Calu3 (cell line): Measurements from ENCODE around the gene HOXA11. TPM values are rescaled to one million over a fixed set of nuclear protein-coding genes. Genes with fewer than 3 reads are reported as not detected.

Experiments
- BruUV-seq: library from RNA; stranded (reverse); fragments of 400-500 nt; replicated peaks from 2 replicates; lab custom pipeline; 2021; lab: Mats Ljungman, UMichigan
- CTCF ChIA-PET: fragments of 300-600 bp; sonication (Branson Sonifier 250); formaldehyde crosslinking; loops from one replicate; lab custom pipeline; 2022; ENCODE audit warnings: antibody characterized with exemption; lab: Charles Lee
- DNase-seq: peaks from one replicate; pipeline ENCODE4 v3.0.0; 2022
- H3K27ac Mint-ChIP-seq: one replicate; pipeline ENCODE4 v1.8.0; 2022; ENCODE audit warnings: mixed read lengths; ENCODE audit not compliant: unreplicated experiment
- H3K27me3 Mint-ChIP-seq: one replicate; pipeline ENCODE4 v1.8.0; 2022; ENCODE audit warnings: mixed read lengths; ENCODE audit not compliant: unreplicated experiment
- H3K36me3 Mint-ChIP-seq: one replicate; pipeline ENCODE4 v1.8.0; 2022; ENCODE audit warnings: mild to moderate bottlenecking, moderate library complexity, mixed read lengths; ENCODE audit not compliant: insufficient read depth, unreplicated experiment
- H3K4me1 Mint-ChIP-seq: one replicate; pipeline ENCODE4 v1.8.0; 2022; ENCODE audit warnings: mild to moderate bottlenecking, low read depth, mixed read lengths; ENCODE audit not compliant: unreplicated experiment
- H3K4me3 Mint-ChIP-seq: one replicate; pipeline ENCODE4 v1.8.0; 2022; ENCODE audit warnings: mild to moderate bottlenecking, low read depth, moderate library complexity, mixed read lengths; ENCODE audit not compliant: unreplicated experiment
- H3K9me3 Mint-ChIP-seq: one replicate; pipeline ENCODE4 v1.8.0; 2022; ENCODE audit warnings: low read depth, mixed read lengths; ENCODE audit not compliant: unreplicated experiment
- CTCF ChIP-seq: fragments of 200-600 bp; IDR thresholded peaks from one replicate; pipeline ENCODE4 v1.8.0; 2022; ENCODE audit warnings: antibody characterized with exemption; ENCODE audit not compliant: unreplicated experiment
- intact Hi-C: fragments of 100-400 bp; cut with micrococcal nuclease; formaldehyde crosslinking; loops from one replicate; pipeline ENCODE4 v1.10.0; 2022; ENCODE audit not compliant: unreplicated experiment
- total RNA-seq: library from RNA; stranded (reverse); gene quantifications from 2 replicates; pipeline ENCODE4 v1.2.3, GENCODE V29; 2022

Gene HOXA11
- total RNA-seq, 1 experiment from 2014 or later, result 0.54 TPM

- H3K27ac Mint-ChIP-seq, result no peak overlapping the region
- DNase-seq, result no peak
- no peak for TF ChIP-seq CTCF
- no TSS peak for BruUV-seq
- peaks cover 34% of the 10 kb centered on the region for H3K36me3 Mint-ChIP-seq
- H3K9me3 Mint-ChIP-seq, result no peaks in the 10 kb centered on the region
- CTCF ChIA-PET, result no interaction called here
- no peak overlapping the region for H3K4me3 Mint-ChIP-seq
- intact Hi-C loops, result no loop called here
- H3K27me3 Mint-ChIP-seq, result peaks cover 8% of the 10 kb centered on the region
- H3K4me1 Mint-ChIP-seq, result peaks cover 6% of the 10 kb centered on the region
Measured at GRCh38 chr7:27146491-27147198, 38.4 kb downstream of the HOXA11 start.

GRCh38 chr7:27145914-27146412 is 39.1 kb downstream of the HOXA11 start:
- Mint-ChIP-seq H3K9me3 (no peaks in the 10 kb centered on the region), H3K4me3 (no peak overlapping the region), H3K36me3 (peaks cover 27% of the 10 kb centered on the region), H3K27me3 (peaks cover 1% of the 10 kb centered on the region), H3K27ac (no peak overlapping the region), H3K4me1 (no peaks in the 10 kb centered on the region)
- no TSS peak for BruUV-seq
- CTCF ChIA-PET, result interaction anchor here (1.0 kb wide), 1 partner anchor 25 kb away, joined by 8 read pairs; no protein-coding TSS in a partner anchor
- intact Hi-C loops, result no loop called here
- no peak for DNase-seq
- no peak for TF ChIP-seq CTCF

- H3K27ac Mint-ChIP-seq, result no peak overlapping the region
- H3K27me3 Mint-ChIP-seq, result no peaks in the 10 kb centered on the region
- no peak for DNase-seq
- TF ChIP-seq CTCF, result no peak
- intact Hi-C loops, result no loop called here
- H3K9me3 Mint-ChIP-seq, result no peaks in the 10 kb centered on the region
- no peaks in the 10 kb centered on the region for H3K4me1 Mint-ChIP-seq
- H3K36me3 Mint-ChIP-seq, result peaks cover 21% of the 10 kb centered on the region
- CTCF ChIA-PET, result interaction anchor here (1.0 kb wide), 1 partner anchor 25 kb away, joined by 8 read pairs; no protein-coding TSS in a partner anchor
- H3K4me3 Mint-ChIP-seq, result no peak overlapping the region
- no TSS peak for BruUV-seq
Measured at GRCh38 chr7:27145165-27145913, 39.7 kb downstream of the HOXA11 start.

GRCh38 chr7:27144781-27145164 is 40.3 kb downstream of the HOXA11 start:
- no peaks in the 10 kb centered on the region for H3K27me3 Mint-ChIP-seq
- peaks cover 16% of the 10 kb centered on the region for H3K36me3 Mint-ChIP-seq
- no peak overlapping the region for H3K4me3 Mint-ChIP-seq
- CTCF ChIA-PET, result no interaction called here
- BruUV-seq, result no TSS peak
- DNase-seq, result no peak
- no peaks in the 10 kb centered on the region for H3K4me1 Mint-ChIP-seq
- no peaks in the 10 kb centered on the region for H3K9me3 Mint-ChIP-seq
- H3K27ac Mint-ChIP-seq, result no peak overlapping the region
- no peak for TF ChIP-seq CTCF
- intact Hi-C loops, result no loop called here
